Keratinocyte (primary cell): ENCODE data around the gene ANKFY1. TPM values are rescaled to one million over a fixed set of nuclear protein-coding genes. Genes with fewer than 3 reads are reported as not detected.

Experiments
- DNase-seq: peaks from one replicate; pipeline ENCODE4 v3.0.0-alpha.2; 2011; ENCODE audit warnings: low read depth, missing footprints, low spot score
- FAIRE-seq: peaks from 2 replicates; lab custom pipeline; 2011; peaks lifted over from hg19 to GRCh38; lab: Jason Lieb, UNC
- H2AFZ ChIP-seq: 2 replicates; pipeline ENCODE4 v1.6.0; 2012; ENCODE audit warnings: low read length, control low read depth, inconsistent platforms; ENCODE audit not compliant: control insufficient read depth
- H3K27ac ChIP-seq: 2 replicates; pipeline ENCODE4 v1.5.1; 2011; ENCODE audit warnings: low read length; ENCODE audit not compliant: control insufficient read depth, insufficient read depth
- H3K27me3 ChIP-seq: 3 replicates; pipeline ENCODE4 v1.6.0; 2011; ENCODE audit warnings: low read length; ENCODE audit not compliant: control insufficient read depth, insufficient read depth; ENCODE audit errors: extremely low read depth
- H3K36me3 ChIP-seq, 2 experiments: 2 replicates in 1 of 2; 3 replicates in 1 of 2; pipeline ENCODE4 v1.5.1; 2011; ENCODE audit warnings: low read length in 2 of 2, mild to moderate bottlenecking in 1 of 2; ENCODE audit not compliant: control insufficient read depth in 2 of 2, insufficient read depth in 2 of 2; ENCODE audit errors: extremely low read depth in 1 of 2
- H3K4me1 ChIP-seq: 3 replicates; pipeline ENCODE4 v1.5.1; 2011; ENCODE audit warnings: low read length; ENCODE audit not compliant: control insufficient read depth, insufficient read depth; ENCODE audit errors: extremely low read depth
- H3K4me2 ChIP-seq: 3 replicates; pipeline ENCODE4 v1.6.0; 2011; ENCODE audit warnings: low read depth, low read length; ENCODE audit not compliant: control insufficient read depth, insufficient read depth; ENCODE audit errors: extremely low read depth
- H3K4me3 ChIP-seq, 3 experiments: fragments of 200-600 bp in 1 of 3; sonication (generic) in 1 of 3; 2 replicates in 2 of 3; 3 replicates in 1 of 3; pipeline ENCODE4 v1.5.1; 2011 to 2016; ENCODE audit warnings: low read length in 3 of 3, mild to moderate bottlenecking in 3 of 3, control low read depth in 2 of 3, inconsistent platforms in 1 of 3, low read depth in 1 of 3, mixed read lengths in 1 of 3, mixed run types in 1 of 3, moderate library complexity in 1 of 3; ENCODE audit not compliant: control insufficient read depth in 2 of 3, insufficient read depth in 2 of 3; ENCODE audit errors: extremely low read depth in 1 of 3
- H3K79me2 ChIP-seq: 2 replicates; pipeline ENCODE4 v1.6.0; 2012; ENCODE audit warnings: low read length; ENCODE audit not compliant: control insufficient read depth, insufficient read depth
- H3K9ac ChIP-seq: 3 replicates; pipeline ENCODE4 v1.6.0; 2011; ENCODE audit warnings: low read length; ENCODE audit not compliant: control insufficient read depth, insufficient read depth; ENCODE audit errors: extremely low read depth
- H3K9me1 ChIP-seq: 3 replicates; pipeline ENCODE4 v1.6.0; 2011; ENCODE audit warnings: low read length; ENCODE audit not compliant: control insufficient read depth, insufficient read depth; ENCODE audit errors: extremely low read depth
- H3K9me3 ChIP-seq: 2 replicates; pipeline ENCODE4 v1.5.1; 2012; ENCODE audit warnings: low read depth, low read length; ENCODE audit not compliant: control insufficient read depth
- H4K20me1 ChIP-seq: 3 replicates; pipeline ENCODE4 v1.6.0; 2011; ENCODE audit warnings: low read length; ENCODE audit not compliant: control insufficient read depth, insufficient read depth; ENCODE audit errors: extremely low read depth
- CTCF ChIP-seq, 3 experiments: IDR thresholded peaks in 1 of 3; conservative IDR thresholded peaks in 1 of 3; optimal IDR thresholded peaks in 1 of 3; 2 replicates in 2 of 3; 3 replicates in 1 of 3; pipeline versions ENCODE3 to v1.5.1; 2011; ENCODE audit warnings: low read length in 3 of 3, mild to moderate bottlenecking in 3 of 3, moderate library complexity in 2 of 3, control low read depth in 1 of 3, inconsistent platforms in 1 of 3; ENCODE audit not compliant: insufficient read depth in 2 of 3; ENCODE audit errors: extremely low read depth in 1 of 3
- EZH2 ChIP-seq: IDR thresholded peaks from one replicate; pipeline ENCODE4 v1.6.1; 2012; ENCODE audit warnings: inconsistent platforms, mild to moderate bottlenecking, low read length, moderate library complexity
- dilution Hi-C: fragments of 300-500 bp; cut with MboI; formaldehyde crosslinking; loops from one replicate; pipeline ENCODE4 v1.7.0; 2020; ENCODE audit warnings: low sequenced_read_pairs; ENCODE audit not compliant: extremely low pct_ligation_motif_present
- polyA plus RNA-seq, 5 experiments: library from polyadenylated mRNA; depleted of rRNA in 3 of 5; stranded (reverse) in 3 of 5; stranded (forward) in 1 of 5; unstranded in 1 of 5; fragments of >200 nt; gene quantifications; 1 replicate in 1 of 5; 2 replicates in 3 of 5; 3 replicates in 1 of 5; pipeline versions ENCODE4 v1.2.1 to v1.2.3, GENCODE V29; 2011 to 2012; ENCODE audit warnings: missing spikeins in 2 of 5, low read depth in 1 of 5, low replicate concordance in 1 of 5

The ANKFY1 gene
- polyA plus RNA-seq, 1 donor (not counting 4 experiments of a cell fraction or from before 2014, with no cell fraction given), result 27.0 TPM

GRCh38 chr17:4172356-4172755 lies 91.4 kb downstream of the ANKFY1 start:
- Histone ChIP-seq H3K27me3 (no peaks in the 10 kb centered on the region), H3K36me3 (peaks cover 51 to 55% of the 10 kb centered on the region in 2 experiments), H3K9me1 (no peaks in the 10 kb centered on the region), H3K9ac (no peak overlapping the region), H3K4me2 (no peak overlapping the region), H3K4me1 (peaks cover 4% of the 10 kb centered on the region), H3K79me2 (no peaks in the 10 kb centered on the region), H2AFZ (no peak overlapping the region), H3K4me3 (no peak overlapping the region), H4K20me1 (no peaks in the 10 kb centered on the region), H3K9me3 (no peaks in the 10 kb centered on the region), H3K27ac (no peak overlapping the region)
- DNase-seq, result no peak
- FAIRE-seq, result no peak
- no peak for TF ChIP-seq EZH2
- TF ChIP-seq CTCF (optimal IDR thresholded peaks at IDR 0.05 in 1 of 3, IDR thresholded peaks at IDR 0.05 in 1 of 3, conservative IDR thresholded peaks at IDR 0.05 in 1 of 3; ENCODE audit: extremely low read depth in 1 of 3, insufficient read depth in 2 of 3, low read length in 3 of 3), result no peak
- dilution Hi-C loops, result no loop called here

GRCh38 chr17:4170639-4171280 lies 93.0 kb downstream of the ANKFY1 start:
- dilution Hi-C loops, result no loop called here
- no peak overlapping the region for H3K27ac ChIP-seq
- H3K4me1 ChIP-seq, result peaks cover 13% of the 10 kb centered on the region
- H3K9me1 ChIP-seq, result no peaks in the 10 kb centered on the region
- TF ChIP-seq CTCF (optimal IDR thresholded peaks at IDR 0.05 in 1 of 3, IDR thresholded peaks at IDR 0.05 in 1 of 3, conservative IDR thresholded peaks at IDR 0.05 in 1 of 3; ENCODE audit: extremely low read depth in 1 of 3, insufficient read depth in 2 of 3, low read length in 3 of 3) (no peak), EZH2 (no peak)
- no peak overlapping the region for H3K4me3 ChIP-seq
- DNase-seq (no peak), FAIRE-seq (no peak)
- H3K9me3 ChIP-seq, result no peaks in the 10 kb centered on the region
- H3K9ac ChIP-seq, result no peak overlapping the region
- H3K4me2 ChIP-seq, result no peak overlapping the region
- no peaks in the 10 kb centered on the region for H3K79me2 ChIP-seq
- peaks cover 44 to 51% of the 10 kb centered on the region in 2 experiments for H3K36me3 ChIP-seq
- H2AFZ ChIP-seq, result no peak overlapping the region
- H3K27me3 ChIP-seq, result no peaks in the 10 kb centered on the region
- no peaks in the 10 kb centered on the region for H4K20me1 ChIP-seq
